Vagina (tissue), 2 donors: ENCODE data around the gene STEAP1. TPM values are rescaled to one million over a fixed set of nuclear protein-coding genes. Genes with fewer than 3 reads are reported as not detected.
"Not testable (repeated sequence)": the region's sequence is repeated elsewhere in the genome, so short reads cannot be mapped to it uniquely, and the experiment has no call there.

Experiments used
- DNase-seq, 2 donors: peaks; one replicate each; pipeline ENCODE4 v3.0.0-alpha.2; 2017; ENCODE audit errors: extremely low spot score in 2 of 2
- H3K27ac ChIP-seq: fragments of 200-600 bp; sonication (generic); one replicate; pipeline ENCODE4 v1.5.1; 2019
- H3K27me3 ChIP-seq: fragments of 200-600 bp; sonication (generic); one replicate; pipeline ENCODE4 v1.5.1; 2019
- H3K36me3 ChIP-seq, 2 donors: fragments of 200-600 bp; sonication (generic); one replicate each; pipeline ENCODE4 v1.5.1; 2017 to 2019
- H3K4me1 ChIP-seq: fragments of 200-600 bp; sonication (generic); one replicate; pipeline ENCODE4 v1.5.1; 2019
- H3K4me3 ChIP-seq, 2 donors: fragments of 200-600 bp; sonication (generic); 1 replicate in 1 of 2; 2 replicates in 1 of 2; pipeline ENCODE4 v1.5.1; 2016 to 2019
- H3K9me3 ChIP-seq: fragments of 200-600 bp; sonication (generic); one replicate; pipeline ENCODE4 v1.5.1; 2019
- POLR2A ChIP-seq, 2 donors: fragments of 450-650 bp; IDR thresholded peaks; one replicate each; pipeline ENCODE4 v1.6.1; 2017; ENCODE audit warnings: antibody characterized with exemption in 2 of 2, mild to moderate bottlenecking in 2 of 2, moderate library complexity in 2 of 2
- POLR2AphosphoS5 ChIP-seq, 2 donors: sonication (generic); formaldehyde crosslinking; IDR thresholded peaks; one replicate each; pipeline ENCODE4 v1.9.0; 2017; ENCODE audit warnings: antibody characterized with exemption in 2 of 2, mild to moderate bottlenecking in 2 of 2, low read depth in 1 of 2; ENCODE audit not compliant: insufficient read depth in 1 of 2
- intact Hi-C: fragments of 100-400 bp; cut with DNase I; formaldehyde crosslinking; loops from one replicate; pipeline ENCODE4 v1.15.1; 2023
- total RNA-seq: library from RNA; depleted of rRNA; stranded (reverse); fragments of >200 nt; gene quantifications from one replicate; pipeline ENCODE4 v1.2.3, GENCODE V29; 2016
- TF ChIP-seq, protein P1 (sequence below), 3 experiments: fragments of 450-650 bp in 2 of 3; fragments of 200-600 bp in 1 of 3; sonication (generic) in 1 of 3; IDR thresholded peaks; one replicate each; pipeline ENCODE4 v1.5.1; 2017 to 2019; ENCODE audit warnings: antibody characterized with exemption in 3 of 3, mild to moderate bottlenecking in 2 of 3, moderate library complexity in 2 of 3

STEAP1 gene
- 24.3 TPM for total RNA-seq

- H3K9me3 ChIP-seq, intact Hi-C loops, H3K36me3 ChIP-seq, H3K27me3 ChIP-seq, H3K4me1 ChIP-seq: not testable (repeated sequence)
- peak in 1 of 2 donors; percentile 93 for DNase-seq
- Histone ChIP-seq H3K4me3 (peak within 1 kb of the TSS; percentile 53 to 54), H3K27ac (peak within 1 kb of the TSS; percentile 73)
- TF ChIP-seq POLR2AphosphoS5 (IDR thresholded peaks at IDR 0.05; ENCODE audit: insufficient read depth in 1 of 2, low read depth in 1 of 2): peak in 1 of 2 donors; percentile 54
- TF ChIP-seq, protein P1, sequence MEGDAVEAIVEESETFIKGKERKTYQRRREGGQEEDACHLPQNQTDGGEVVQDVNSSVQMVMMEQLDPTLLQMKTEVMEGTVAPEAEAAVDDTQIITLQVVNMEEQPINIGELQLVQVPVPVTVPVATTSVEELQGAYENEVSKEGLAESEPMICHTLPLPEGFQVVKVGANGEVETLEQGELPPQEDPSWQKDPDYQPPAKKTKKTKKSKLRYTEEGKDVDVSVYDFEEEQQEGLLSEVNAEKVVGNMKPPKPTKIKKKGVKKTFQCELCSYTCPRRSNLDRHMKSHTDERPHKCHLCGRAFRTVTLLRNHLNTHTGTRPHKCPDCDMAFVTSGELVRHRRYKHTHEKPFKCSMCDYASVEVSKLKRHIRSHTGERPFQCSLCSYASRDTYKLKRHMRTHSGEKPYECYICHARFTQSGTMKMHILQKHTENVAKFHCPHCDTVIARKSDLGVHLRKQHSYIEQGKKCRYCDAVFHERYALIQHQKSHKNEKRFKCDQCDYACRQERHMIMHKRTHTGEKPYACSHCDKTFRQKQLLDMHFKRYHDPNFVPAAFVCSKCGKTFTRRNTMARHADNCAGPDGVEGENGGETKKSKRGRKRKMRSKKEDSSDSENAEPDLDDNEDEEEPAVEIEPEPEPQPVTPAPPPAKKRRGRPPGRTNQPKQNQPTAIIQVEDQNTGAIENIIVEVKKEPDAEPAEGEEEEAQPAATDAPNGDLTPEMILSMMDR (IDR thresholded peaks at IDR 0.05): peak; percentile 43 to 89 (median 89)
These were observed at the start of gene STEAP1 for GRCh38 chr7:90153943-90154771. Gene STEAP1, plus strand, starts transcription at chr7:90154469. Its CDS starts 5,320 bp downstream, at chr7:90159789.

- H3K9me3 ChIP-seq, H3K36me3 ChIP-seq, DNase-seq, H3K27me3 ChIP-seq, H3K4me3 ChIP-seq, H3K27ac ChIP-seq, intact Hi-C loops: not testable (repeated sequence)
- peaks cover 10% of the 10 kb centered on the region for H3K4me1 ChIP-seq
These were observed 39.3 kb upstream of the STEAP1 start for GRCh38 chr7:90114972-90115371.

GRCh38 chr7:90118551-90119177 lies 35.6 kb upstream of the STEAP1 start:
- peak overlapping the region; percentile 30 to 41 for H3K4me3 ChIP-seq

DNA sequence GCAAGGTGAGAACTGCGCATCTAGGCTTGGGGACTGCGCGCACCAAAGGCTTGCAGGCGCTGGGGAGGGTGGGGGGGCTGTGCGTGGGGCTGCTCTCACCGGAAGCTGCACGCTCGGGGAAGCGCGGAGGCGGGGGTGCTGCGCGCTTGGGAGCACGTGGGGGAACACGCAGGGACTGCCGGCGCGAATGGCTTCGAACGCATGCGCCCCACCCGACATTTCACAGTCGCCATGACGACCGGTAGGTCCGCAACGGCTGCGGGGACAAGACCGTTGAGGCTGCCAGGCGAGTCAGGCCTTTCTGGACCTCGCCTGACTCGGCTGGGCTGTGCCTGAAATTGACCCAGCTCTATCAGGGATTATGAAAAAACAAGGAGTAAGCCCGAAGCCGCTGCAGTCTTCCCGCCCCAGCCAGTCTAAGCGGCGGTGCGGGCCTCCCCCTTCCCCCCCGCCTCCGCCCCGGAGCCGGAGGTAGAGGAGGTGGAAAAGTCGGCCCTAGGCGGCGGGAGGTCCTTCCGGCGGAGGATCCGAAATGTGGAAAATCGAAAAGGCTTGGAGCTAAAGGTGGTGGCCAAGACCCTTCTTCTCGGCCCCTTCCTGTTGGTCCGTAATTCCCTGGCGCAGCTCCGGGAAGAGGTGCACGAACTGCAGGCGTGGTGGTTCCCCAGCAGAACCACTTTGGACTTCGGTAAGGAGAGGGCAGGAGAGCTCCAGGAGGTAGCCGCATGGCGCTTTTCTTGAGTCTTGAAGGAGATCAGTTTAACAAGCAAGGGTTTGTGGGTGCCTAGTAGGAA lies 34.9 kb upstream of the STEAP1 start:
- Histone ChIP-seq H3K9me3 (no peaks in the 10 kb centered on the region), H3K27ac (no peak overlapping the region), H3K4me3 (peak overlapping the region; percentile 30 to 41), H3K4me1 (peaks cover 13% of the 10 kb centered on the region), H3K36me3 (no peaks in the 10 kb centered on the region), H3K27me3 (no peaks in the 10 kb centered on the region)
- DNase-seq: no peak
- intact Hi-C loops: no loop called here
- no peak for TF ChIP-seq POLR2AphosphoS5 (IDR thresholded peaks at IDR 0.05; ENCODE audit: insufficient read depth in 1 of 2, low read depth in 1 of 2)
- TF ChIP-seq, protein P1 (IDR thresholded peaks at IDR 0.05): no peak
- TF ChIP-seq POLR2A (IDR thresholded peaks at IDR 0.05): no peak

More at GRCh38 chr7:90118551-90119177, 35.6 kb upstream of the STEAP1 start:
- H3K4me1 ChIP-seq: peaks cover 13% of the 10 kb centered on the region
- H3K9me3 ChIP-seq, intact Hi-C loops, H3K27ac ChIP-seq, H3K27me3 ChIP-seq, H3K36me3 ChIP-seq, DNase-seq: not testable (repeated sequence)

- H3K27ac ChIP-seq, DNase-seq, intact Hi-C loops, H3K9me3 ChIP-seq, H3K27me3 ChIP-seq, H3K36me3 ChIP-seq: not testable (repeated sequence)
- H3K4me3 ChIP-seq: peak overlapping the region in 1 of 2 donors; percentile 41
- peaks cover 13% of the 10 kb centered on the region for H3K4me1 ChIP-seq
These were observed 34.1 kb upstream of the STEAP1 start for GRCh38 chr7:90120205-90120604.

GRCh38 chr7:90131746-90132145 lies 22.5 kb upstream of the STEAP1 start:
- H3K27me3 ChIP-seq, H3K9me3 ChIP-seq, H3K36me3 ChIP-seq, H3K4me3 ChIP-seq, DNase-seq, H3K27ac ChIP-seq, intact Hi-C loops, H3K4me1 ChIP-seq: not testable (repeated sequence)

GRCh38 chr7:90147079-90147960 lies 6.9 kb upstream of the STEAP1 start:
- DNase-seq, intact Hi-C loops, H3K9me3 ChIP-seq, H3K4me3 ChIP-seq, H3K4me1 ChIP-seq, H3K27ac ChIP-seq, H3K27me3 ChIP-seq, H3K36me3 ChIP-seq: not testable (repeated sequence)

GRCh38 chr7:90149428-90149827 lies 4.8 kb upstream of the STEAP1 start:
- H3K9me3 ChIP-seq, H3K4me1 ChIP-seq, DNase-seq, H3K27me3 ChIP-seq, H3K27ac ChIP-seq, intact Hi-C loops, H3K4me3 ChIP-seq, H3K36me3 ChIP-seq: not testable (repeated sequence)

- H3K27ac ChIP-seq, H3K4me3 ChIP-seq, DNase-seq, H3K4me1 ChIP-seq, H3K27me3 ChIP-seq, intact Hi-C loops, H3K9me3 ChIP-seq, H3K36me3 ChIP-seq: not testable (repeated sequence)
These were observed 2.4 kb upstream of the STEAP1 start for GRCh38 chr7:90151884-90152283.
